Measurements from ENCODE around the gene NKTR.

NKTR gene

GRCh38 chr3:42682301-42683070, 82.0 kb downstream of the NKTR start:
- Mint-ChIP-seq H3K36me3 (peaks cover 4% of the 10 kb centered on the region), H3K4me3 (no peak overlapping the region), H3K4me1 (peaks cover 2% of the 10 kb centered on the region), H3K27ac (no peak overlapping the region), H3K9me3 (peaks cover 8% of the 10 kb centered on the region), H3K27me3 (peaks cover 19% of the 10 kb centered on the region)
- no peak for DNase-seq (ENCODE audit: low spot score in 2 of 2)
- no peak for ATAC-seq (ENCODE audit: low read depth)

DNA sequence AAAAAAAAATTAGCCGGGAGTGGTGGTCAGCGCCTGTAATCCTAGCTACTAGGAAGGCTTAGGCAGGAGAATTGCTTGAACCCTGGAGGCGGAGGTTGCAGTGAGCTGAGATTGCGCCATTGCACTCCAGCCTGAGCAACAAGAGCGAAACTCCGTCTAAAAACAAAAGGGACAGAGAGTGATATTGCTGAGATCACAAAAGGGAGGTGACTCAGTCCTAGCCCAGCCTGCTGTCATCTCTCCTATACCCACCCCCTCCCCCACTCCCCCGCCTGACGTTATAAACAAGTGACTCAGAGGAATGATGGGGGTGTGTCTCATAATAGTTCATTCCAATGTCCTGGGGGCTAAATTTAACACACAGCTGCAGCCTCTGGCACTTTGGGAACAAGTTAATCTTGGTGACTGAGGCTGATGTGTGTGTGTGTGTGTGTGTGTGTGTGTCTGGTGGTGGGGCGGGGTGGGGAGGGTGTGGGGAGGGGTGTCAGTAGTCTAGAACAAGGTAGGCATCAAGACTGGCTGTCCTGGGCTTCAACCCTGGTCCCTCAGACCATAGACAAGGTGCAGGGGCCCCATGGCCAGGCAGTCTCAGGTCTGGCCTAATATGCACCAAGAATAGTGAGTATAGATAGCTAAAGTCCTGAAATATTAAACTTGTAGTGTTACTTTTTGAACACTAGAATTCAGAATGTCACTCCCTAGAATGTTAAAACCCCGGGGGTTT, 83.6 kb downstream of the NKTR start:
- Mint-ChIP-seq H3K4me1 (peaks cover 2% of the 10 kb centered on the region), H3K27me3 (peaks cover 15% of the 10 kb centered on the region), H3K9me3 (peaks cover 1% of the 10 kb centered on the region), H3K4me3 (no peak overlapping the region), H3K27ac (no peak overlapping the region), H3K36me3 (no peaks in the 10 kb centered on the region)
- ATAC-seq (ENCODE audit: low read depth) (no peak), DNase-seq (ENCODE audit: low spot score in 2 of 2) (no peak)

- DNase-seq (ENCODE audit: low spot score in 2 of 2), result no peak
- no peak for ATAC-seq (ENCODE audit: low read depth)
- H3K4me3 Mint-ChIP-seq, result no peak overlapping the region
- H3K4me1 Mint-ChIP-seq, result peaks cover 2% of the 10 kb centered on the region
- no peaks in the 10 kb centered on the region for H3K9me3 Mint-ChIP-seq
- H3K36me3 Mint-ChIP-seq, result no peaks in the 10 kb centered on the region
- peaks cover 19% of the 10 kb centered on the region for H3K27me3 Mint-ChIP-seq
- H3K27ac Mint-ChIP-seq, result no peak overlapping the region
Observed at GRCh38 chr3:42684632-42685362, 84.3 kb downstream of the NKTR start.

GRCh38 chr3:42685363-42685881, 84.9 kb downstream of the NKTR start, which contains the start of gene KLHL40:
Gene KLHL40 (plus strand): TSS chr3:42685537. CDS start chr3:42685619, 82 bp downstream.
- ATAC-seq (ENCODE audit: low read depth) (no peak), DNase-seq (ENCODE audit: low spot score in 2 of 2) (no peak)
- H3K27ac Mint-ChIP-seq, result no peak within 1 kb of the TSS
- H3K4me3 Mint-ChIP-seq, result no peak within 1 kb of the TSS
- peaks cover 2% of the 10 kb centered on the region for H3K4me1 Mint-ChIP-seq
- H3K36me3 Mint-ChIP-seq, result no peaks in the 10 kb centered on the region
- H3K9me3 Mint-ChIP-seq, result no peaks in the 10 kb centered on the region
- peaks cover 25% of the 10 kb centered on the region for H3K27me3 Mint-ChIP-seq

DNA sequence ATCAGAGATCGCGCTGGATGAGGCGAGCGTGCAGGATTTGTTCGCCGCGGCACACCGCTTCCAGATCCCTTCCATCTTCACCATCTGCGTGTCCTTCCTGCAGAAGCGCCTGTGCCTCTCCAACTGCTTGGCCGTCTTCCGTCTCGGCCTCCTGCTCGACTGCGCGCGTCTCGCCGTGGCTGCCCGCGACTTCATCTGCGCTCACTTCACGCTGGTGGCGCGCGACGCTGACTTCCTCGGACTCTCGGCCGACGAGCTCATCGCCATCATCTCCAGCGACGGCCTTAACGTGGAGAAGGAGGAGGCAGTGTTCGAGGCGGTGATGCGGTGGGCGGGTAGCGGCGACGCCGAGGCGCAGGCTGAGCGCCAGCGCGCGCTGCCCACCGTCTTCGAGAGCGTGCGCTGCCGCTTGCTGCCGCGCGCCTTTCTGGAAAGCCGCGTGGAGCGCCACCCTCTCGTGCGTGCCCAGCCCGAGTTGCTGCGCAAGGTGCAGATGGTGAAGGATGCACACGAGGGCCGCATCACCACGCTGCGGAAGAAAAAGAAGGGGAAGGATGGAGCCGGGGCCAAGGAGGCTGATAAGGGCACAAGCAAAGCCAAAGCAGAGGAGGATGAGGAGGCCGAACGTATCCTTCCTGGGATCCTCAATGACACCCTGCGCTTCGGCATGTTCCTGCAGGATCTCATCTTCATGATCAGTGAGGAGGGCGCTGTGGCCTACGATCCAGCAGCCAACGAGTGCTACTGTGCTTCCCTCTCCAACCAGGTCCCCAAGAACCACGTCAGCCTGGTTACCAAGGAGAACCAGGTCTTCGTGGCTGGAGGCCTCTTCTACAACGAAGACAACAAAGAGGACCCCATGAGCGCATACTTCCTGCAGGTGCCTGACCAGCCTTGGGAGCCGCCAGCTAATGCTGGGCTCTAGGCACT, 85.7 kb downstream of the NKTR start:
- peaks cover 2% of the 10 kb centered on the region for H3K4me1 Mint-ChIP-seq
- H3K27me3 Mint-ChIP-seq, result peaks cover 26% of the 10 kb centered on the region
- H3K36me3 Mint-ChIP-seq, result no peaks in the 10 kb centered on the region
- ATAC-seq (ENCODE audit: low read depth) (no peak), DNase-seq (ENCODE audit: low spot score in 2 of 2) (no peak)
- H3K4me3 Mint-ChIP-seq, result no peak overlapping the region
- H3K9me3 Mint-ChIP-seq, result no peaks in the 10 kb centered on the region
- H3K27ac Mint-ChIP-seq, result no peak overlapping the region

GRCh38 chr3:42686832-42687650, 86.6 kb downstream of the NKTR start:
- peaks cover 2% of the 10 kb centered on the region for H3K4me1 Mint-ChIP-seq
- no peak for ATAC-seq (ENCODE audit: low read depth)

DNA sequence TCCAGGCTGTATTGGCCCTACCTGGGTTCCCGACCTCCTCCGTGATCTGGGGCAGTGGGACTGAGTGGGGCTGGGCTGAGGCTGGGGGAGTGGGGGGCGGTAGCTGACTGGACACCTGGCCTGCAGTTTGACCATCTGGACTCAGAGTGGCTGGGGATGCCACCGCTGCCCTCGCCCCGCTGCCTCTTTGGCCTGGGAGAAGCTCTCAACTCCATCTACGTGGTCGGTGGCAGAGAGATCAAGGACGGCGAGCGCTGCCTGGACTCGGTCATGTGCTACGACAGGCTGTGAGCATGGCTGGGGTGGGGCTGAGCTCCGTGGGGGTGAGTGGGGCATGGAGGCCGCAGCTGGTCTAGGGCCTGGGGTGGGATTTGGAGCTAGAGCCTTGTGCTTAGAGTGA, 87.5 kb downstream of the NKTR start:
- Mint-ChIP-seq H3K36me3 (no peaks in the 10 kb centered on the region), H3K27ac (no peak overlapping the region), H3K4me1 (peaks cover 2% of the 10 kb centered on the region), H3K4me3 (no peak overlapping the region), H3K9me3 (no peaks in the 10 kb centered on the region), H3K27me3 (peaks cover 20% of the 10 kb centered on the region)
- DNase-seq (ENCODE audit: low spot score in 2 of 2) (no peak), ATAC-seq (ENCODE audit: low read depth) (no peak)

More at GRCh38 chr3:42686832-42687650, 86.6 kb downstream of the NKTR start:
- Mint-ChIP-seq H3K4me3 (no peak overlapping the region), H3K36me3 (no peaks in the 10 kb centered on the region), H3K27ac (no peak overlapping the region), H3K9me3 (no peaks in the 10 kb centered on the region), H3K27me3 (peaks cover 24% of the 10 kb centered on the region)
- no peak for DNase-seq (ENCODE audit: low spot score in 2 of 2)

GRCh38 chr3:42688487-42689420, 88.3 kb downstream of the NKTR start:
- Mint-ChIP-seq H3K27ac (no peak overlapping the region), H3K27me3 (peaks cover 18% of the 10 kb centered on the region), H3K4me3 (no peak overlapping the region), H3K9me3 (no peaks in the 10 kb centered on the region), H3K4me1 (peaks cover 2% of the 10 kb centered on the region), H3K36me3 (no peaks in the 10 kb centered on the region)
- ATAC-seq (ENCODE audit: low read depth) (no peak), DNase-seq (ENCODE audit: low spot score in 2 of 2) (no peak)

DNA sequence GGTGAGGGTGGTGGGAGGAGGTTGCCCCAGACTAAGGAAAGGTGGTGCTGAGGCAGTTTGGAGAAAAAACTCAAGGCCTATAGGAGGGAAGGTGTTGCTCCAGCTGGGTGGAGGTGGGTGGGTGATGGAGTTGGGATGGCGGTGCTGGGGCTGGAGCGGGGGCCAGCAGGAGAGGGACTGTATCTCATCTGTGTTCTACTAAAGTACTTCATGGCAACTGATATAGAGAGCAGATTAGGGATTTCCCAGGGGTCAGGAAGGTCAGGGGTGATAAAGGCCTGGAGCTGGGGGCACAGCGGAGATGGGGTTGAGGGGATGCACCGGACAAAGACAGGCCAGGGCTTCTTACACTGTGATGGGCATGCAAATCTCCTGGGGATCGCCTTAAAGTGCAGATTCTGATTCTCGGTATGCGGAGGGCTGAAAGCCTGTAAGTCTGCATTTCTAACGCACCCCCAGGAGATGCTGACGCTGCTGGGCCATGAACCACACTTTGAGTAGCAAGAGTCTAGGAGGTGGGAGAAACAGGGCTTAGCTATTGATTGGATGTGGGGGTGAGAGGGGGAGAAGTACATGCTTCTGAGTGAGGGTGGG, 89.0 kb downstream of the NKTR start:
- Mint-ChIP-seq H3K9me3 (no peaks in the 10 kb centered on the region), H3K36me3 (no peaks in the 10 kb centered on the region)

DNA sequence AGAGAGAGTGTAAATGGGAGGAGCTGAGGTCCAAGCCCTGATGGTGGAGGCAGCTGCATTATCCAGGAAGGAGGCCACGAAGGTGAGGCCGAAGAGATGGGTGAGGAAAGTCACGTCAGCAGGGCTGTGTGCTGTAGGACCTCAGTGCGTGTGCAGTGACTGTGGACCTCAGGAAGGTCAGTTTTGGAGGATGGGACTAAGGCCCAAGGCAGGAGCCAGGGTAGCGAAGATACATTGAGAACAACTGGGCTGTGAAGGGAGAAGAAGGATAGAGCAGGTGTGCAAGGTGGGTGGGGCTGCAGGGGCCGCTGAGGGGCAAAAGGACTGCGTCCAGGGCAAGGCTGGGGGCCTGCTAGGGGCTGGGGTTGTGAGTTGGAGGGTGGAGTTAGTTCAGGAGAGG, 89.7 kb downstream of the NKTR start:
- H3K27me3 Mint-ChIP-seq, result peaks cover 17% of the 10 kb centered on the region
- no peaks in the 10 kb centered on the region for H3K9me3 Mint-ChIP-seq
- H3K27ac Mint-ChIP-seq, result no peak overlapping the region
- DNase-seq (ENCODE audit: low spot score in 2 of 2) (no peak), ATAC-seq (ENCODE audit: low read depth) (no peak)
- H3K36me3 Mint-ChIP-seq, result no peaks in the 10 kb centered on the region
- peaks cover 2% of the 10 kb centered on the region for H3K4me1 Mint-ChIP-seq
- H3K4me3 Mint-ChIP-seq, result no peak overlapping the region

More for the DNA sequence above, 89.0 kb downstream of the NKTR start:
- H3K4me1 Mint-ChIP-seq, result peaks cover 2% of the 10 kb centered on the region
- H3K4me3 Mint-ChIP-seq, result no peak overlapping the region
- peaks cover 17% of the 10 kb centered on the region for H3K27me3 Mint-ChIP-seq
- no peak for DNase-seq (ENCODE audit: low spot score in 2 of 2)
- no peak overlapping the region for H3K27ac Mint-ChIP-seq
- ATAC-seq (ENCODE audit: low read depth), result no peak

- no peaks in the 10 kb centered on the region for H3K36me3 Mint-ChIP-seq
- no peak overlapping the region for H3K4me3 Mint-ChIP-seq
- no peaks in the 10 kb centered on the region for H3K9me3 Mint-ChIP-seq
- H3K27me3 Mint-ChIP-seq, result peaks cover 14% of the 10 kb centered on the region
- no peak for ATAC-seq (ENCODE audit: low read depth)
- no peak overlapping the region for H3K27ac Mint-ChIP-seq
- H3K4me1 Mint-ChIP-seq, result no peaks in the 10 kb centered on the region
- no peak for DNase-seq (ENCODE audit: low spot score in 2 of 2)
Observed at GRCh38 chr3:42690766-42691680, 90.5 kb downstream of the NKTR start.

All from memory B cell (primary cell).